Upper lobe of right lung (tissue), 1 donor: ENCODE measurements around the gene OR10P1. TPM values are rescaled to one million over a fixed set of nuclear protein-coding genes. Genes with fewer than 3 reads are reported as not detected.

Experiments used
- ATAC-seq: fragments of 200-7000 bp; cut with Tn5 transposase; one replicate; pipeline ENCODE4 v1.9.1; 2020; ENCODE audit warnings: mild to moderate bottlenecking, moderate library complexity
- DNase-seq: peaks from one replicate; pipeline ENCODE4 v3.0.0-alpha.2; 2020
- H3K27ac ChIP-seq: fragments of 200-600 bp; one replicate; pipeline ENCODE4 v1.8.0; 2022
- H3K27me3 ChIP-seq: fragments of 200-600 bp; one replicate; pipeline ENCODE4 v1.8.0; 2022; ENCODE audit warnings: mild to moderate bottlenecking
- H3K36me3 ChIP-seq: fragments of 200-600 bp; one replicate; pipeline ENCODE4 v1.8.0; 2022
- H3K4me1 ChIP-seq: fragments of 200-600 bp; one replicate; pipeline ENCODE4 v1.8.0; 2022
- H3K4me3 ChIP-seq: fragments of 200-600 bp; one replicate; pipeline ENCODE4 v1.8.0; 2022; ENCODE audit warnings: mild to moderate bottlenecking
- H3K9me3 ChIP-seq: fragments of 200-600 bp; one replicate; pipeline ENCODE4 v1.8.0; 2022
- intact Hi-C: fragments of 100-400 bp; cut with DNase I; formaldehyde crosslinking; loops from one replicate; pipeline ENCODE4 v1.11.0; 2022
- total RNA-seq: library from RNA; stranded (reverse); fragmentation: NEBNext Ultra II Directional; extraction: Animal tissue kit (Norgen Biotek cat#: 25700); gene quantifications from one replicate; pipeline ENCODE4 v1.2.1, GENCODE V29; 2021
- TF ChIP-seq, protein P1 (sequence below): fragments of 200-600 bp; IDR thresholded peaks from one replicate; pipeline ENCODE4 v1.8.0; 2022; ENCODE audit warnings: antibody characterized with exemption
- donor health status: DM: no; HTN: yes; CAD: no; lungs with severe emphysema.

OR10P1 gene
- total RNA-seq, 1 donor from 2014 or later, result not detected

DNA sequence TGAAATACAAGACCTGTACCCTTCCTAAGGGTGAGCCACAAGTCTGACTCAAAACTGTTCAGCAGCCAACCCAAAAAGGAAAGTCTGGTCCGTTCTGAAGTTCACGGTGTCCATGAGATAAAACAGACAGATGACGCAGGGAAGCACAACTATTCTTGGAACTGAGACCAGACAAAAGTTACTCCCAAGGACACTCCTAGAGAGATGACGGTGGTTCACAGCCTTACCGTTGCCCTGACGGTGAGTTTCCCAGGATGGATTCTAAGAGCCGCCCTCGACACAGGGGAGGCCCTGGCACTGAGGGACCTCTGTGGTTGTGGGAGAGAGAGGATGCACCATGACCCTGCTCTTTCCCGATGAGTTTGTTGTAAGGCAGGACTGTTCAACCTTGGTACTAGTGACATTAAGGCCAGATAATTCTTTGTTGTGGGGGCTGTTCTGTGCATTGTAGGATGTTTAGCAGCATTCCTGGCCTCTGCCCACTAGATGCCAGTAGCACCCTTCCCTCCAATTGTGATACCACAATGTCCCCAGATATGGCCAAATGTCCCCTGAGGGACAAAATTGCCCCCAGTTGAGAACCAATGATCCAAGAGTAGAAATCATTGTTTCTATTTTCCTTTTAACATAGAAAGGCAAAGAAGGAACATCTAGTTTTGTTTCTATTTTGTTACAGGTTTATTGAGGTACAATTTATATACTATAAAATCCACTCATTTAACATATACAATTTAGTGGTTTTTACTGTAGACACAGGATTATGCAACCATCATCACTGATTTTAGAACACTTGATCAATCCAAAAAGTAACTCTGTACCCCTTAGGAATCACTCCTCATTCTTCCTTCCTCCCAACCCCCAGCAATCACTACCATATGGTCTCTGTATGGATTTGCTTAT is 23.0 kb downstream of the OR10P1 start:
- no peaks in the 10 kb centered on the region for H3K9me3 ChIP-seq
- intact Hi-C loops, result no loop called here
- ATAC-seq (peak; percentile 35), DNase-seq (no peak)
- no peaks in the 10 kb centered on the region for H3K36me3 ChIP-seq
- H3K27ac ChIP-seq, result no peak overlapping the region
- H3K4me1 ChIP-seq, result peaks cover 8% of the 10 kb centered on the region
- H3K27me3 ChIP-seq, result no peaks in the 10 kb centered on the region
- H3K4me3 ChIP-seq, result no peak overlapping the region
- TF ChIP-seq, protein P1, sequence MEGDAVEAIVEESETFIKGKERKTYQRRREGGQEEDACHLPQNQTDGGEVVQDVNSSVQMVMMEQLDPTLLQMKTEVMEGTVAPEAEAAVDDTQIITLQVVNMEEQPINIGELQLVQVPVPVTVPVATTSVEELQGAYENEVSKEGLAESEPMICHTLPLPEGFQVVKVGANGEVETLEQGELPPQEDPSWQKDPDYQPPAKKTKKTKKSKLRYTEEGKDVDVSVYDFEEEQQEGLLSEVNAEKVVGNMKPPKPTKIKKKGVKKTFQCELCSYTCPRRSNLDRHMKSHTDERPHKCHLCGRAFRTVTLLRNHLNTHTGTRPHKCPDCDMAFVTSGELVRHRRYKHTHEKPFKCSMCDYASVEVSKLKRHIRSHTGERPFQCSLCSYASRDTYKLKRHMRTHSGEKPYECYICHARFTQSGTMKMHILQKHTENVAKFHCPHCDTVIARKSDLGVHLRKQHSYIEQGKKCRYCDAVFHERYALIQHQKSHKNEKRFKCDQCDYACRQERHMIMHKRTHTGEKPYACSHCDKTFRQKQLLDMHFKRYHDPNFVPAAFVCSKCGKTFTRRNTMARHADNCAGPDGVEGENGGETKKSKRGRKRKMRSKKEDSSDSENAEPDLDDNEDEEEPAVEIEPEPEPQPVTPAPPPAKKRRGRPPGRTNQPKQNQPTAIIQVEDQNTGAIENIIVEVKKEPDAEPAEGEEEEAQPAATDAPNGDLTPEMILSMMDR, result peak; percentile 41

DNA sequence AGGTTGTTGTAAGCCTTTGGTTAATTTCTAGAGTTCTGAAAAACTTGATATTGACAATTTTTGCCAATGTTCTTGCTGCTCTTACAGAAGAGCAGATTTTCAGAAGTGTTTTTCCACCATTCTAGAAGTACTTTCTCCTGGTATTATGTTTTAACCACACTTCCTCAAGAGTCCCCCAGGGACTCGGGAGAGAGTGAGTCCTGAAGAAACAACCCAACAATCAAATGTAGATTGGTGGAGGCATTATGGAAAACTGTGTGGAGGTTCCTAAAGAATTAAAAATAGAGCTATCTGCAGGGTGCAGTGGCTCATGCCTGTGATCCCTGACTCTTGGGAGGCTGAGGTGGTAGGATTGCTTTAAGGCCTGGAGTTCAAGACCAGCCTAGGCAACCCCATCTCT is 26.7 kb downstream of the OR10P1 start:
- peaks cover 6% of the 10 kb centered on the region for H3K4me1 ChIP-seq
- H3K27ac ChIP-seq, result no peak overlapping the region
- H3K9me3 ChIP-seq, result no peaks in the 10 kb centered on the region
- H3K27me3 ChIP-seq, result no peaks in the 10 kb centered on the region
- ATAC-seq (no peak), DNase-seq (no peak)
- intact Hi-C loops, result no loop called here
- TF ChIP-seq, protein P1, result no peak
- H3K4me3 ChIP-seq, result no peak overlapping the region
- no peaks in the 10 kb centered on the region for H3K36me3 ChIP-seq

DNA sequence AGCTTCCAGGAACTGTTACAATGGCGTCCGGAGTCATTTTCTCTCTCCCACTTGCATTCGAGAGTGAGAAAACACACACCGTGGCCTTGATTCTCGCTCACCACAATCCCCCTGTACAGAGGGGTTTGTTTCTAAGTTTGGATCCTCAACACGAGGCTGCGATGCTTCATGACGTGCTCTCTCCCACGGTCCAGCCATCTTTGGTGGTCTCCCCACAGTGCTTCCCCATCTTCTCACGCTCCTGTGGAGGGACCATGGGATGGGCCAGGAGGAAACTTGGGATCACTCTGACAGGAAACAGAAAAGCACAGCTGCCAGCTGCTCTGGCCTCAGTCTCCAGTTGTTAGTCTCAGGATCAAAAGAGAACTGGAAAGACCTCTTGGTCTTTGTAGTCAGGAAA is 28.1 kb downstream of the OR10P1 start:
- intact Hi-C loops, result no loop called here
- Histone ChIP-seq H3K27me3 (no peaks in the 10 kb centered on the region), H3K9me3 (no peaks in the 10 kb centered on the region), H3K27ac (no peak overlapping the region), H3K36me3 (no peaks in the 10 kb centered on the region), H3K4me1 (no peaks in the 10 kb centered on the region), H3K4me3 (no peak overlapping the region)
- DNase-seq, result peak; percentile 38
- ATAC-seq, result no peak
- TF ChIP-seq, protein P1, result no peak

DNA sequence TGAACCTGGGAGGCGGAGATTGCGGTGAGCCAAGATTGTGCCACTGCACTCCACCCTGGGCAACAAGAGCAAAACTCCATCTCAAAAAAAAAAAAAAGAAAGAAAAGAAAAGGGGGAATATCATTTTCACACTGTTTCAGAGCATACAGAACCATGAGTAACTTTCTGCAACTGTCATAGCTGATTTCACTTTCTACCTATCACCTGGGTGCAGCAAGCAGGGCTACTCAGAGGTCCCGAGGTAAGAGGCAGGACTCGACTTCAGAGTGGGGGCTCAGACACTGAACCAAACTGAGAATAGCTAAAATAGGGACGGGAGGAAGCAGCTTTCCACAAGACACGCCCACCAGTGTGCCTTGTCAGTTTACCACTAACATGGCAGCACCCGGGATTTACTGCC is 29.8 kb downstream of the OR10P1 start:
- H3K9me3 ChIP-seq, result no peaks in the 10 kb centered on the region
- no peak for ATAC-seq
- no peaks in the 10 kb centered on the region for H3K4me1 ChIP-seq
- no peak overlapping the region for H3K27ac ChIP-seq
- DNase-seq, result no peak
- no peaks in the 10 kb centered on the region for H3K27me3 ChIP-seq
- intact Hi-C loops, result no loop called here
- TF ChIP-seq, protein P1, result no peak
- H3K4me3 ChIP-seq, result no peak overlapping the region
- H3K36me3 ChIP-seq, result no peaks in the 10 kb centered on the region

DNA sequence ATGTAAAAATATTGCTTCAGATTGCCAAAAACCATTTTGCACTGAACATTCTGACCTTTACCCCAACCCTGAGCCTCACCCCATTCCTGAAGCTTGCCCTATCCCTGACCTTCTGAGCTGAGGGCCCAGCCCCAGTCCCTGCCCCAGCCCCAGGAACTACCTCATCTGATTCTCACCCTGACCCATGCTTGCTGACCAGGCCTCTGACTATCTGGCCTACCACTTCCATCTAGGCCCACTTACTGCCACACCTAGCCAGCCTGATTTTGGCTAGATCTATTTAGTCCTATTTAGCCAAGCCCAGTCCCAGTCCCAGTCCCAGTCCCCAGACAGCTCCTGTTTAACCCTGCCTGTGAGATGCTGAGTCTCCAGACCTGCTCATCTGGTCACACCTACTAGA is 33.6 kb downstream of the OR10P1 start:
- H3K4me1 ChIP-seq, result no peaks in the 10 kb centered on the region
- DNase-seq (peak; percentile 27), ATAC-seq (peak; percentile 20)
- no peaks in the 10 kb centered on the region for H3K36me3 ChIP-seq
- no peak overlapping the region for H3K27ac ChIP-seq
- no peak overlapping the region for H3K4me3 ChIP-seq
- H3K9me3 ChIP-seq, result no peaks in the 10 kb centered on the region
- TF ChIP-seq, protein P1, result no peak
- intact Hi-C loops, result no loop called here
- H3K27me3 ChIP-seq, result no peaks in the 10 kb centered on the region
